Loucy (cell line): ENCODE results near the gene KIAA0825.

Experiments
- EZH2phosphoT487 ChIP-seq: fragments of 200-600 bp; IDR thresholded peaks from 2 replicates; pipeline ENCODE4 v1.6.1; 2018; ENCODE audit warnings: antibody characterized with exemption, mild to moderate bottlenecking, moderate library complexity, borderline replicate concordance
- TF ChIP-seq, protein P1 (sequence below): fragments of 200-600 bp; sonication (generic); conservative IDR thresholded peaks from 2 replicates; pipeline ENCODE4 v1.5.1; 2014; ENCODE audit warnings: mild to moderate bottlenecking, antibody characterized with exemption, low read length

- no peak for TF ChIP-seq EZH2phosphoT487
- TF ChIP-seq, protein P1, sequence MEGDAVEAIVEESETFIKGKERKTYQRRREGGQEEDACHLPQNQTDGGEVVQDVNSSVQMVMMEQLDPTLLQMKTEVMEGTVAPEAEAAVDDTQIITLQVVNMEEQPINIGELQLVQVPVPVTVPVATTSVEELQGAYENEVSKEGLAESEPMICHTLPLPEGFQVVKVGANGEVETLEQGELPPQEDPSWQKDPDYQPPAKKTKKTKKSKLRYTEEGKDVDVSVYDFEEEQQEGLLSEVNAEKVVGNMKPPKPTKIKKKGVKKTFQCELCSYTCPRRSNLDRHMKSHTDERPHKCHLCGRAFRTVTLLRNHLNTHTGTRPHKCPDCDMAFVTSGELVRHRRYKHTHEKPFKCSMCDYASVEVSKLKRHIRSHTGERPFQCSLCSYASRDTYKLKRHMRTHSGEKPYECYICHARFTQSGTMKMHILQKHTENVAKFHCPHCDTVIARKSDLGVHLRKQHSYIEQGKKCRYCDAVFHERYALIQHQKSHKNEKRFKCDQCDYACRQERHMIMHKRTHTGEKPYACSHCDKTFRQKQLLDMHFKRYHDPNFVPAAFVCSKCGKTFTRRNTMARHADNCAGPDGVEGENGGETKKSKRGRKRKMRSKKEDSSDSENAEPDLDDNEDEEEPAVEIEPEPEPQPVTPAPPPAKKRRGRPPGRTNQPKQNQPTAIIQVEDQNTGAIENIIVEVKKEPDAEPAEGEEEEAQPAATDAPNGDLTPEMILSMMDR = no peak
Observed at GRCh38 chr5:94442991-94443390, 175.4 kb downstream of the KIAA0825 start.
